Thymus (tissue), 11 donors: ENCODE measurements around the gene CELSR1. TPM values are rescaled to one million over a fixed set of nuclear protein-coding genes. Genes with fewer than 3 reads are reported as not detected.

ENCODE experiments used
- DNase-seq, 9 donors: peaks; one replicate each; pipeline ENCODE4 v3.0.0-alpha.2; 2013; ENCODE audit warnings: low spot score in 9 of 9, low read depth in 6 of 9, missing footprints in 1 of 9
- H3K27ac ChIP-seq, 2 donors: one replicate each; pipeline ENCODE4 v1.5.1; 2013; ENCODE audit warnings: control low read depth in 1 of 2, low read depth in 1 of 2, low read length in 1 of 2, mild to moderate bottlenecking in 1 of 2, moderate library complexity in 1 of 2
- H3K27me3 ChIP-seq, 2 donors: one replicate each; pipeline ENCODE4 v1.5.1; 2013; ENCODE audit warnings: low read length in 1 of 2; ENCODE audit not compliant: control insufficient read depth in 2 of 2, insufficient read depth in 1 of 2
- H3K36me3 ChIP-seq, 2 donors: one replicate each; pipeline ENCODE4 v1.5.1; 2013; ENCODE audit warnings: low read length in 1 of 2, mild to moderate bottlenecking in 1 of 2, moderate library complexity in 1 of 2; ENCODE audit not compliant: control insufficient read depth in 2 of 2, insufficient read depth in 2 of 2
- H3K4me1 ChIP-seq, 2 donors: one replicate each; pipeline ENCODE4 v1.5.1; 2013; ENCODE audit warnings: low read length in 2 of 2; ENCODE audit not compliant: control insufficient read depth in 2 of 2, insufficient read depth in 2 of 2
- H3K4me3 ChIP-seq, 2 donors: one replicate each; pipeline ENCODE4 v1.5.1; 2013; ENCODE audit warnings: low read length in 2 of 2, control low read depth in 1 of 2, mild to moderate bottlenecking in 1 of 2
- H3K9me3 ChIP-seq, 2 donors: one replicate each; pipeline ENCODE4 v1.5.1; 2013; ENCODE audit warnings: low read length in 1 of 2, mild to moderate bottlenecking in 1 of 2; ENCODE audit not compliant: control insufficient read depth in 2 of 2, insufficient read depth in 1 of 2
- WGBS: extraction: QIAGEN DNeasy Blood & Tissue Kit; methylation state at CpG from one replicate; pipeline ENCODE4 v1.1.7; 2013; 5-methylcytosine and 5-hydroxymethylcytosine counted together
- polyA plus RNA-seq: library from polyadenylated mRNA; stranded (reverse); fragments of 200-250 nt; gene quantifications from one replicate; pipeline ENCODE4 v1.2.3, GENCODE V29; 2013
- total RNA-seq: library from RNA; stranded (reverse); fragments of 120-200 nt; gene quantifications from one replicate; pipeline ENCODE4 v1.2.4, GENCODE V29; 2013
- donor health status: healthy.

The CELSR1 gene
- total and polyA plus RNA-seq, 2 donors, result 3.7 to 9.4 TPM

- Histone ChIP-seq H3K9me3 (peaks cover 5 to 26% of the 10 kb centered on the region in 2 donors), H3K27ac (no peak overlapping the region), H3K27me3 (peaks cover 8 to 50% of the 10 kb centered on the region in 2 donors), H3K36me3 (no peaks in the 10 kb centered on the region), H3K4me1 (peaks cover 0 to 16% of the 10 kb centered on the region in 2 donors), H3K4me3 (no peak overlapping the region)
- 95% methylated on average over 3 of the region's 3 CpGs for WGBS
- DNase-seq, result no peak
Observed at GRCh38 chr22:46376111-46376510, 161.3 kb downstream of the CELSR1 start.

GRCh38 chr22:46374663-46375474, 162.6 kb downstream of the CELSR1 start:
- no peaks in the 10 kb centered on the region for H3K36me3 ChIP-seq
- H3K27me3 ChIP-seq, result peaks cover 8 to 53% of the 10 kb centered on the region in 2 donors
- H3K9me3 ChIP-seq, result peaks cover 5 to 26% of the 10 kb centered on the region in 2 donors
- 77% methylated on average over 38 of the region's 38 CpGs for WGBS
- peaks cover 0 to 16% of the 10 kb centered on the region in 2 donors for H3K4me1 ChIP-seq
- H3K4me3 ChIP-seq, result no peak overlapping the region
- H3K27ac ChIP-seq, result no peak overlapping the region
- no peak for DNase-seq

GRCh38 chr22:46373921-46374662, 163.3 kb downstream of the CELSR1 start:
- Histone ChIP-seq H3K27me3 (peaks cover 8 to 52% of the 10 kb centered on the region in 2 donors), H3K4me3 (no peak overlapping the region), H3K27ac (peak overlapping the region in 1 of 2 donors; percentile 53), H3K4me1 (peaks cover 0 to 14% of the 10 kb centered on the region in 2 donors), H3K9me3 (peaks cover 5 to 26% of the 10 kb centered on the region in 2 donors), H3K36me3 (no peaks in the 10 kb centered on the region)
- DNase-seq, result peak in 1 of 9 donors; percentile 35
- 3% methylated on average over 31 of the region's 31 CpGs for WGBS

DNA sequence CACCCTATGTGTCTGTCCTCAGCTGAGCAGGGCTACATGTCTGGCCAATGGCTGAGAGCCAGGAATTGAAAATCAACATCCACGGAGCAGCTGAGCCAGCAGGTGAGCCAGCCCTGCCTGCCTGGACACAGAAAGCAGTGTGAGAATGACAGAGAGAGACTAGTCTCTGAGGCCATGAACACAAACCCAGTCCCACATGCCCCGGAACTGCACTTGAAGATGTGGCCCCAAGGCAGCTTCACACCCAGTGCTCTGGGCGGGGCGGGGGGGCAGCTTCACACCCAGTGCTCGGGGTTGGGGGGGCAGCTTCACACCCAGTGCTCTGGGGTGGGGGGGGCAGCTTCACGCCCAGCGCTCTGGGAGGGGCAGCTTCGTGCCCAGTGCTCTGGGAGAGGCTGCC, 164.3 kb downstream of the CELSR1 start:
- Histone ChIP-seq H3K36me3 (no peaks in the 10 kb centered on the region), H3K27me3 (peaks cover 8 to 49% of the 10 kb centered on the region in 2 donors), H3K4me1 (peaks cover 0 to 10% of the 10 kb centered on the region in 2 donors), H3K9me3 (peaks cover 5 to 26% of the 10 kb centered on the region in 2 donors), H3K27ac (no peak overlapping the region), H3K4me3 (no peak overlapping the region)
- DNase-seq, result no peak
- 60% methylated on average over 8 of the region's 8 CpGs for WGBS

GRCh38 chr22:46372686-46373085, 164.7 kb downstream of the CELSR1 start:
- Histone ChIP-seq H3K4me3 (no peak overlapping the region), H3K4me1 (peaks cover 0 to 10% of the 10 kb centered on the region in 2 donors), H3K27ac (no peak overlapping the region), H3K36me3 (no peaks in the 10 kb centered on the region), H3K27me3 (peaks cover 8 to 51% of the 10 kb centered on the region in 2 donors), H3K9me3 (peaks cover 5 to 26% of the 10 kb centered on the region in 2 donors)
- WGBS, result 95% methylated on average over 18 of the region's 18 CpGs
- DNase-seq, result no peak

- peaks cover 6 to 51% of the 10 kb centered on the region in 2 donors for H3K27me3 ChIP-seq
- H3K9me3 ChIP-seq, result peaks cover 5 to 20% of the 10 kb centered on the region in 2 donors
- H3K4me1 ChIP-seq, result peaks cover 0 to 10% of the 10 kb centered on the region in 2 donors
- H3K36me3 ChIP-seq, result no peaks in the 10 kb centered on the region
- H3K27ac ChIP-seq, result no peak overlapping the region
- WGBS, result 95% methylated on average over 2 of the region's 2 CpGs
- no peak overlapping the region for H3K4me3 ChIP-seq
- DNase-seq, result no peak
Observed at GRCh38 chr22:46371623-46372226, 165.7 kb downstream of the CELSR1 start.

GRCh38 chr22:46370584-46371291, 166.7 kb downstream of the CELSR1 start:
- WGBS, result 89% methylated on average over 15 of the region's 15 CpGs
- peaks cover 6 to 55% of the 10 kb centered on the region in 2 donors for H3K27me3 ChIP-seq
- no peaks in the 10 kb centered on the region for H3K36me3 ChIP-seq
- H3K27ac ChIP-seq, result no peak overlapping the region
- no peak for DNase-seq
- peaks cover 0 to 10% of the 10 kb centered on the region in 2 donors for H3K4me1 ChIP-seq
- H3K9me3 ChIP-seq, result peaks cover 4 to 13% of the 10 kb centered on the region in 2 donors
- no peak overlapping the region for H3K4me3 ChIP-seq

DNA sequence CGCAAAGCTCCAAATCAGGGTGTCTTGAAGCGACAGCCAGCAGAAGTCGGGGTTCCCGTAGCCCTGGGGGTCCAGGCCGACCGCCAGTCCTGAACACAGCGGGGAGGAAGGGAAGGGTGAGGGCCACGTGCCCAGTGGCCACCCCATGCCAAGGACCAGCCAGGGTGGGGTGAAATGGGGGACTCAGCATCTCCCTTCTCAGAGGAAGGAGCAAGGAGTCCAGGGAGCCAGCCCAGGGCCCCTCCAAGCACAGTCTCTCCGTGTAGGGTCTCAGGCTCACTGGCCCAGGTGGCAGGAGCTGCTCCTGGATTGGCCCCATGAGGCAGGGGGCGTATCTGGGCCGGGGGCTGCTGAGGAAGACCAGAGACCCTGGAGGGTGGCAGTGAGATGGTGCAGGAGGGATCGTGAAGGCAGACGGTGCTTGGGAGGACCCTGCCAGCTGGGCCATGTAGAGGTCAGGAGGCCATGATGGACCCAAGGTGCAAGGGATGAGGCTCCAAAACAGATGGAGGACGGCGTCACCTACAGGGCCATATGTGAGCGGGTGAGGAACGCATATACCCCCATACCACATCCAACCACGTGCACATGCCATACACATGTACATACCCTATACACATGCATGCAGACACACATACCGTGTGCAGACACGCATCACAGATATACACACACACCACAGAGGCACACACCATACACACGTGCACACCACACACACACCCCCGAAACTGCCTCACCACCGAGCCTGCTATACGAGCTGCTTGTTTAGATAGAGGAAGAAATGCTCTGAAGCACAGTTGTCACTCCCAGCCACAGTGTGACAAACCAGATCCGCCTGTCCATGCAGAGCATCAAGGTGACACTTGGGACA, 167.5 kb downstream of the CELSR1 start:
- 95% methylated on average over 25 of the region's 25 CpGs for WGBS
- H3K4me1 ChIP-seq, result peaks cover 0 to 10% of the 10 kb centered on the region in 2 donors

More for the DNA sequence above, 167.5 kb downstream of the CELSR1 start:
- Histone ChIP-seq H3K4me3 (no peak overlapping the region), H3K36me3 (no peaks in the 10 kb centered on the region), H3K9me3 (peaks cover 0 to 6% of the 10 kb centered on the region in 2 donors), H3K27me3 (peaks cover 6 to 54% of the 10 kb centered on the region in 2 donors), H3K27ac (no peak overlapping the region)
- DNase-seq, result no peak
